Measurements from ENCODE around the gene ATXN1.
"Not testable (repeated sequence)": the region's sequence is repeated elsewhere in the genome, so short reads cannot be mapped to it uniquely, and the experiment has no call there.

ATXN1 gene

GRCh38 chr6:16279243-16279642 lies 482.0 kb downstream of the ATXN1 start:
- Histone ChIP-seq H3K9ac (ENCODE audit: low read length) (no peak overlapping the region), H3K27me3 (ENCODE audit: control insufficient read depth in 1 of 2, insufficient read depth in 2 of 2, low read length in 2 of 2) (no peaks in the 10 kb centered on the region), H3K36me3 (ENCODE audit: insufficient read depth, low read length) (peaks cover 9% of the 10 kb centered on the region), H3K9me3 (ENCODE audit: low read length) (no peaks in the 10 kb centered on the region), H3K4me1 (ENCODE audit: insufficient read depth, low read length) (peaks cover 13% of the 10 kb centered on the region), H3K27ac (ENCODE audit: low read depth, low read length) (no peak overlapping the region), H3K4me3 (ENCODE audit: low read depth in 1 of 2, low read length in 2 of 2) (no peak overlapping the region)

GRCh38 chr6:16278750-16279149 lies 482.5 kb downstream of the ATXN1 start:
- H3K9me3 ChIP-seq (ENCODE audit: low read length): no peaks in the 10 kb centered on the region
- H3K27me3 ChIP-seq (ENCODE audit: control insufficient read depth in 1 of 2, insufficient read depth in 2 of 2, low read length in 2 of 2): no peaks in the 10 kb centered on the region
- no peak overlapping the region for H3K4me3 ChIP-seq (ENCODE audit: low read depth in 1 of 2, low read length in 2 of 2)
- H3K27ac ChIP-seq (ENCODE audit: low read depth, low read length): no peak overlapping the region
- H3K9ac ChIP-seq (ENCODE audit: low read length): no peak overlapping the region
- peaks cover 13% of the 10 kb centered on the region for H3K4me1 ChIP-seq (ENCODE audit: insufficient read depth, low read length)
- H3K36me3 ChIP-seq (ENCODE audit: insufficient read depth, low read length): peaks cover 9% of the 10 kb centered on the region

GRCh38 chr6:16278048-16278724 lies 483.1 kb downstream of the ATXN1 start:
- Histone ChIP-seq H3K27me3 (ENCODE audit: control insufficient read depth in 1 of 2, insufficient read depth in 2 of 2, low read length in 2 of 2) (no peaks in the 10 kb centered on the region), H3K4me1 (ENCODE audit: insufficient read depth, low read length) (peaks cover 17% of the 10 kb centered on the region), H3K27ac (ENCODE audit: low read depth, low read length) (no peak overlapping the region), H3K36me3 (ENCODE audit: insufficient read depth, low read length) (peaks cover 9% of the 10 kb centered on the region), H3K9me3 (ENCODE audit: low read length) (no peaks in the 10 kb centered on the region), H3K9ac (ENCODE audit: low read length) (no peak overlapping the region), H3K4me3 (ENCODE audit: low read depth in 1 of 2, low read length in 2 of 2) (no peak overlapping the region)

- no peak overlapping the region for H3K27ac ChIP-seq (ENCODE audit: low read depth, low read length)
- H3K4me3 ChIP-seq (ENCODE audit: low read depth in 1 of 2, low read length in 2 of 2): no peak overlapping the region
- H3K27me3 ChIP-seq (ENCODE audit: control insufficient read depth in 1 of 2, insufficient read depth in 2 of 2, low read length in 2 of 2): no peaks in the 10 kb centered on the region
Observed at GRCh38 chr6:16277101-16277981, 483.9 kb downstream of the ATXN1 start.

GRCh38 chr6:16274885-16275589 lies 486.2 kb downstream of the ATXN1 start:
- Histone ChIP-seq H3K27me3 (ENCODE audit: control insufficient read depth in 1 of 2, insufficient read depth in 2 of 2, low read length in 2 of 2) (no peaks in the 10 kb centered on the region), H3K9ac (ENCODE audit: low read length) (no peak overlapping the region), H3K36me3 (ENCODE audit: insufficient read depth, low read length) (peaks cover 9% of the 10 kb centered on the region), H3K9me3 (ENCODE audit: low read length) (no peaks in the 10 kb centered on the region), H3K4me1 (ENCODE audit: insufficient read depth, low read length) (peaks cover 19% of the 10 kb centered on the region), H3K4me3 (ENCODE audit: low read depth in 1 of 2, low read length in 2 of 2) (no peak overlapping the region), H3K27ac (ENCODE audit: low read depth, low read length) (no peak overlapping the region)

More at GRCh38 chr6:16277101-16277981, 483.9 kb downstream of the ATXN1 start:
- H3K4me1 ChIP-seq (ENCODE audit: insufficient read depth, low read length): peaks cover 19% of the 10 kb centered on the region
- H3K36me3 ChIP-seq (ENCODE audit: insufficient read depth, low read length): peaks cover 9% of the 10 kb centered on the region
- H3K9ac ChIP-seq (ENCODE audit: low read length): no peak overlapping the region
- H3K9me3 ChIP-seq (ENCODE audit: low read length): no peaks in the 10 kb centered on the region

- peaks cover 19% of the 10 kb centered on the region for H3K4me1 ChIP-seq (ENCODE audit: insufficient read depth, low read length)
- peaks cover 9% of the 10 kb centered on the region for H3K36me3 ChIP-seq (ENCODE audit: insufficient read depth, low read length)
- H3K9ac ChIP-seq (ENCODE audit: low read length): no peak overlapping the region
- H3K27me3 ChIP-seq (ENCODE audit: control insufficient read depth in 1 of 2, insufficient read depth in 2 of 2, low read length in 2 of 2): no peaks in the 10 kb centered on the region
- no peak overlapping the region for H3K27ac ChIP-seq (ENCODE audit: low read depth, low read length)
- H3K9me3 ChIP-seq (ENCODE audit: low read length): no peaks in the 10 kb centered on the region
- H3K4me3 ChIP-seq (ENCODE audit: low read depth in 1 of 2, low read length in 2 of 2): no peak overlapping the region
Observed at GRCh38 chr6:16274483-16274882, 486.8 kb downstream of the ATXN1 start.

GRCh38 chr6:16273256-16273655 lies 488.0 kb downstream of the ATXN1 start:
- no peaks in the 10 kb centered on the region for H3K27me3 ChIP-seq (ENCODE audit: control insufficient read depth in 1 of 2, insufficient read depth in 2 of 2, low read length in 2 of 2)
- no peaks in the 10 kb centered on the region for H3K9me3 ChIP-seq (ENCODE audit: low read length)
- peak overlapping the region; percentile 49 for H3K27ac ChIP-seq (ENCODE audit: low read depth, low read length)
- H3K36me3 ChIP-seq (ENCODE audit: insufficient read depth, low read length): no peaks in the 10 kb centered on the region
- peaks cover 18% of the 10 kb centered on the region for H3K4me1 ChIP-seq (ENCODE audit: insufficient read depth, low read length)
- H3K9ac ChIP-seq (ENCODE audit: low read length): no peak overlapping the region
- H3K4me3 ChIP-seq (ENCODE audit: low read depth in 1 of 2, low read length in 2 of 2): no peak overlapping the region

GRCh38 chr6:16272201-16272600 lies 489.1 kb downstream of the ATXN1 start:
- no peaks in the 10 kb centered on the region for H3K36me3 ChIP-seq (ENCODE audit: insufficient read depth, low read length)
- no peak overlapping the region for H3K9ac ChIP-seq (ENCODE audit: low read length)
- no peak overlapping the region for H3K4me3 ChIP-seq (ENCODE audit: low read depth in 1 of 2, low read length in 2 of 2)
- no peaks in the 10 kb centered on the region for H3K27me3 ChIP-seq (ENCODE audit: control insufficient read depth in 1 of 2, insufficient read depth in 2 of 2, low read length in 2 of 2)
- no peak overlapping the region for H3K27ac ChIP-seq (ENCODE audit: low read depth, low read length)
- H3K9me3 ChIP-seq (ENCODE audit: low read length): no peaks in the 10 kb centered on the region
- H3K4me1 ChIP-seq (ENCODE audit: insufficient read depth, low read length): peaks cover 7% of the 10 kb centered on the region

GRCh38 chr6:16271428-16271827 lies 489.8 kb downstream of the ATXN1 start:
- Histone ChIP-seq H3K9me3 (ENCODE audit: low read length) (no peaks in the 10 kb centered on the region), H3K36me3 (ENCODE audit: insufficient read depth, low read length) (no peaks in the 10 kb centered on the region), H3K27ac (ENCODE audit: low read depth, low read length) (no peak overlapping the region), H3K27me3 (ENCODE audit: control insufficient read depth in 1 of 2, insufficient read depth in 2 of 2, low read length in 2 of 2) (no peaks in the 10 kb centered on the region), H3K4me1 (ENCODE audit: insufficient read depth, low read length) (peaks cover 6% of the 10 kb centered on the region), H3K4me3 (ENCODE audit: low read depth in 1 of 2, low read length in 2 of 2) (no peak overlapping the region), H3K9ac (ENCODE audit: low read length) (no peak overlapping the region)

GRCh38 chr6:16270178-16270794 lies 491.0 kb downstream of the ATXN1 start:
- Histone ChIP-seq H3K27me3 (ENCODE audit: control insufficient read depth in 1 of 2, insufficient read depth in 2 of 2, low read length in 2 of 2) (no peaks in the 10 kb centered on the region), H3K9me3 (ENCODE audit: low read length) (no peaks in the 10 kb centered on the region), H3K9ac (ENCODE audit: low read length) (no peak overlapping the region), H3K27ac (ENCODE audit: low read depth, low read length) (no peak overlapping the region), H3K36me3 (ENCODE audit: insufficient read depth, low read length) (no peaks in the 10 kb centered on the region), H3K4me3 (ENCODE audit: low read depth in 1 of 2, low read length in 2 of 2) (no peak overlapping the region), H3K4me1 (ENCODE audit: insufficient read depth, low read length) (peaks cover 6% of the 10 kb centered on the region)

- H3K4me3 ChIP-seq (ENCODE audit: low read depth in 1 of 2, low read length in 2 of 2); H3K9me3 ChIP-seq (ENCODE audit: low read length); H3K4me1 ChIP-seq (ENCODE audit: insufficient read depth, low read length); H3K27ac ChIP-seq (ENCODE audit: low read depth, low read length); H3K9ac ChIP-seq (ENCODE audit: low read length); H3K36me3 ChIP-seq (ENCODE audit: insufficient read depth, low read length); H3K27me3 ChIP-seq (ENCODE audit: control insufficient read depth in 1 of 2, insufficient read depth in 2 of 2, low read length in 2 of 2): not testable (repeated sequence)
Observed at GRCh38 chr6:16269442-16270070, 491.7 kb downstream of the ATXN1 start.
